ENCODE measurements around the gene CALHM5.
A peak's percentile ranks its signal among the peaks of the same experiment; 100 is the strongest.

Gene CALHM5

DNA sequence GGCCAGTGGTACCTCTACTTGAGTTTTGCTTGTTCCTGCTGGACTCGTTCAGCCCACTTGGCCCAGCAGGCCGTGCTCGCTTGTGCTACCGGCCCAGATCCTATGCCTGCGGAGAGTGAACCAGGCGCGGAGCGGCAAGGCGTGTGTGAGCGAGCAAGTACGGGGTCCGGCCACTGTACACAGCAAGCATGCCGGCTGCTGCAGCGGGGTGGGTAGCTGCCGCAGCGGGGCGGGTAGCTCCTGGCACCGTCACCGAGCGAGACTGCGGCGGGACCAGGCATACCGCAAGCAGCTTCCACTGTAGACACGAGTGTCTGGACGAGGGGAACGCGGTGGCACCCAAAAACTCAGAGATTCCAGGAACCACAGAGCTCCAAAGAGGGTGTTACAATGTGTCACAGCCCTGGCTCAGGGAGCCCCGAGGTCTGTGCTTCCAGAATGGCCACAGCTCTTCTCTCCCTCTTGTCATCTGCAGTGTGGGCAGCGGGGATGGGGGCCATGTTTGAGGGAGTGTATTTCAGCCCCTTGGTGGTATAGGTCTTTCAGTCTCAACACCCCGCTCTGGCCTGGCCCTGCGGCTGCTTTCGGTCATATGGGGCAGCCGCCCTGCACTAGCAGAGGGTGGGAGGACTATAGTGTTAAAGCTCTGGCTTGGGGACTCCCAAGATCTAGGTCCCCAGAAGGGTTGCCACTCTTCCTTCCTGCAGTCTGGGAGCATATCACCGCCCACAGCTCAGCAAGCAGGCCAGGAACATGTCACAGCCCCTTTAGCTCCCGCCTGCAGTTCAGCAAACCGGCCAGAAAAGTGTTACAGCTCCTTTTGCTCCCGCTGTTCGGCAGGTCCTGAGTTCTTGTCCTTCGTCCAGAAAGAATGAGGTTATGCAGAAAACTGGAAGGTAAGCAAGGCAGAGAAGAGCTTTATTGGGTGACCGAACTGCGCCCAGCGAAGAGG lies 53.8 kb downstream of the CALHM5 start:
- peak; percentile 34 for DNase-seq (ENCODE audit: low read depth)
- TF ChIP-seq, protein P1, sequence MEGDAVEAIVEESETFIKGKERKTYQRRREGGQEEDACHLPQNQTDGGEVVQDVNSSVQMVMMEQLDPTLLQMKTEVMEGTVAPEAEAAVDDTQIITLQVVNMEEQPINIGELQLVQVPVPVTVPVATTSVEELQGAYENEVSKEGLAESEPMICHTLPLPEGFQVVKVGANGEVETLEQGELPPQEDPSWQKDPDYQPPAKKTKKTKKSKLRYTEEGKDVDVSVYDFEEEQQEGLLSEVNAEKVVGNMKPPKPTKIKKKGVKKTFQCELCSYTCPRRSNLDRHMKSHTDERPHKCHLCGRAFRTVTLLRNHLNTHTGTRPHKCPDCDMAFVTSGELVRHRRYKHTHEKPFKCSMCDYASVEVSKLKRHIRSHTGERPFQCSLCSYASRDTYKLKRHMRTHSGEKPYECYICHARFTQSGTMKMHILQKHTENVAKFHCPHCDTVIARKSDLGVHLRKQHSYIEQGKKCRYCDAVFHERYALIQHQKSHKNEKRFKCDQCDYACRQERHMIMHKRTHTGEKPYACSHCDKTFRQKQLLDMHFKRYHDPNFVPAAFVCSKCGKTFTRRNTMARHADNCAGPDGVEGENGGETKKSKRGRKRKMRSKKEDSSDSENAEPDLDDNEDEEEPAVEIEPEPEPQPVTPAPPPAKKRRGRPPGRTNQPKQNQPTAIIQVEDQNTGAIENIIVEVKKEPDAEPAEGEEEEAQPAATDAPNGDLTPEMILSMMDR (conservative IDR thresholded peaks at IDR 0.05; ENCODE audit: low read length), result no peak
- H3K4me3 ChIP-seq (ENCODE audit: low read length), result peak overlapping the region; percentile 42

DNA sequence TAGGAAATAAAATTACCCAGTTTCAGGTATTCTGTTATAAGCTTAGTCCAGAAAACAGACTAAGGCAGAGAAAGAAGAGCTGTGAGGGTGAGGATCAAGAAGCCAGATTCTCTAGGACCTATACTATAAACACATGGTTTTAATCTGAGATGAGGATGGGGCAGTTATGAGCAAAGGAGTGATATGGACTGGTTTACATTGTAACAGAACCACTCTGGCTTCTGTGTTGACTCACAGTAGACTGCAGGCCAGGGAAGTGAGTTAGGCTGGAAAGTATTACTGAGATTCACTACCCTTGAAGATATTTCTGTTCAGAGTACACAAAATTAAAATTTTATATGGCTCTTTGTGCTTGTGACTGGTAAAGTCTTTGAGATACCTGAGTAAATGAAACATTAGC lies 56.7 kb downstream of the CALHM5 start:
- DNase-seq (ENCODE audit: low read depth), result peak; percentile 32
- no peak overlapping the region for H3K4me3 ChIP-seq (ENCODE audit: low read length)
- TF ChIP-seq, protein P1 (conservative IDR thresholded peaks at IDR 0.05; ENCODE audit: low read length), result no peak

- H3K4me3 ChIP-seq (ENCODE audit: low read length), result no peak overlapping the region
- TF ChIP-seq, protein P1 (conservative IDR thresholded peaks at IDR 0.05; ENCODE audit: low read length), result no peak
- no peak for DNase-seq (ENCODE audit: low read depth)
Observed at GRCh38 chr6:116568821-116569755, 57.6 kb downstream of the CALHM5 start.

DNA sequence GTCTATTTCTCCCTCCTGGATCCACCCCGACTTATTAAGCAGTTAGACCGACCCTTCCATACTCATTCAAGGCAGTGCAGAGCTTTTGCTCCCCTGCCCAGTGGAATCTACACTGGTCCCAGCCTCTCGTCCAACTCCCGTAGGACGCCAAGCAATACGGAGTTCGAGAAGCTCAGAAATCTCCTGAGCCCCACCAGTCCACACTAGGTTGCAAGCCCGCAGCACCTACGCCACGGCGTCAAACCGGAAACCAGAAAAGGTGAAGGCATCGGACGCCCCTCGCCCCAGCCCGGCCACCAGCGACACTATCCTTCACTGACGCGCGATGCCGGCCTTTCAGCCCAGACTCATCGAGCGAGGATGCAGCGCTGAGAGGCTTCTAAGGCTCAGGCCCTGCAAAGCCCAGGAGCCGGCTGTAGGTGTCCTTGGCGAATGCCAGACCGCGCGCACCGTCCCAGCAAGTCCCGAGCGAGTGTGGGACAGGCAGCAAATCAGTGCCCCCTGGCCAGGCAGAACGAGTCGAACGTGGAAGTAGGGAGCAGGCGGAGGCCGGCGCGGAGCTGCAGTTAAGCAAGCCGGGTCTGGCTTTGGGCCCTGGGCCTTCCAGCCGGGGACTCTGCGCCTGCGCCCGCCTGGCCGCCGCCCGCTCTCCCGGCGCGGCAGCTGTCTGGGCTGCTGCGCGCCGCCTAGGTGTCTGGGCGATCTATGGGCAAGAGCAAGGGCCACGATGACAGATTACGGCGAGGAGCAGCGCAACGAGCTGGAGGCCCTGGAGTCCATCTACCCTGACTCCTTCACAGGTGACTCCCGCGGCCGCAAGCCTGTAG lies 59.6 kb downstream of the CALHM5 start, which contains the start of gene RWDD1:
RWDD1 (plus strand) TSS at position 649 of the 827 bp plus-strand sequence; CDS start at position 728, 79 bp downstream.
- peak; percentile 100 for DNase-seq (ENCODE audit: low read depth)
- H3K4me3 ChIP-seq (ENCODE audit: low read length), result peak within 1 kb of the TSS; percentile 97
- TF ChIP-seq, protein P1 (conservative IDR thresholded peaks at IDR 0.05; ENCODE audit: low read length), result no peak

GRCh38 chr6:116571683-116572000 lies 60.2 kb downstream of the CALHM5 start:
- no peak for DNase-seq (ENCODE audit: low read depth)
- H3K4me3 ChIP-seq (ENCODE audit: low read length), result peak overlapping the region; percentile 97
- TF ChIP-seq, protein P1 (conservative IDR thresholded peaks at IDR 0.05; ENCODE audit: low read length), result no peak

DNA sequence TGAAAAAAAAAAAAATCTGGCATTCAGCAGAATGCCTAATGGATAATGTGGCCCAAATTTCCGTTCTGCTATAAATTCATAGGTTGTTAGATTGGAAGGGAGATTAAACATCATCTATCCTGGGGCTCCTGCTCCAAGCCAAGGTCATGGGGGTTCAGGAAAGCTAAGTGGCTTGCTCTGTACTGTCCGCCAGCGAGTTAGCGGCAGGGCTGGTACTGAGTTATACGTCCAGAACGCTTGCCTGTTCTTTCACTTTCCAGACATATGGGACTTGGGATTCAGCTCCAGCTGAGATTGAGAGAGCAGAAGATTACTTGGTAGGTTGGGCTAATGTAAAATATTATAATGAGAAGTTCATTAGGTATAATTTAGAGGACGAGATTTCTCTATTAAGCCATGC lies 60.7 kb downstream of the CALHM5 start:
- H3K4me3 ChIP-seq (ENCODE audit: low read length), result peak overlapping the region; percentile 97
- peak; percentile 41 for DNase-seq (ENCODE audit: low read depth)

More for the DNA sequence above, 60.7 kb downstream of the CALHM5 start:
- TF ChIP-seq, protein P1 (conservative IDR thresholded peaks at IDR 0.05; ENCODE audit: low read length), result no peak

Measured in AG10803 (cell line).